ENCODE measurements around the gene PTPRN. TPM values are rescaled to one million over a fixed set of nuclear protein-coding genes. Genes with fewer than 3 reads are reported as not detected.

Gene PTPRN
- total and polyA plus RNA-seq, 8 donors = 6.3 to 220 (median 37.0) TPM

DNA sequence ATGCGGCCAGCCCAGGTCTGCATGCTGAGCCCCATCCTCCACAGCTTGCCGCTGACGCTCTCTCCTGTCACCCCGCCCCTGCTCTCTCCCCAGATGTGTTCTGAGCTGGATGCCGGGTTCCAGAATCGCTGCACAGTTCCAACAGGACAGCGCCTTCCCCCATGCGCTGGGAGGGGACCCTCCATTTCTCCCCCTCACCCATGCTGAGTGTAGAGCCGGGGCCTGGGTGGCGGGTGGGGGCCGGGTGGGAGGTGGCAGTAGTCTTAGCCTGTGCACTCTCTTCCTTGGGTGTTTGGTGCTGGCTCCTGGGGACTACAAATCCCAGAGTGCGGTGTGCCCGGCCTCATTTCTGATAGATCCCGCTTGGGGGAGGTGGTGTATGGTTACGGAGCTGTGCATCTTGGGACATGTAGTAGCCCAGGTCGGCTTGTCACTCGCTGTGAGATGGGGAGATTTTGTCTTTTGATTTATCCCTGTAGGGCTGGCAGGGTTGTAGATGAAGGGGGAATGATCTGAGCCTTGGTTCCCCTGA, 23.2 kb downstream of the PTPRN start:
- DNase-seq = no peak
- FAIRE-seq = no peak
- ATAC-seq = peak in 3 of 4 donors; percentile 35 to 50 (median 40)
- H3K36me3 ChIP-seq = peaks cover 0 to 34% (median 0%) of the 10 kb centered on the region in 3 donors
- H3K27me3 ChIP-seq = no peaks in the 10 kb centered on the region
- WGBS, 2 donors = 82 to 89% methylated on average over 17 of the region's 17 CpGs
- no peaks in the 10 kb centered on the region for H3K9me3 ChIP-seq
- intact Hi-C loops (cut with DNase I) = no loop called here
- no peaks in the 10 kb centered on the region for H3K4me1 ChIP-seq
- no peak overlapping the region for H3K27ac ChIP-seq
- H3K4me3 ChIP-seq = no peak overlapping the region
- TF ChIP-seq CTCF (IDR thresholded peaks at IDR 0.05) = no peak

GRCh38 chr2:219285373-219285735, 23.8 kb downstream of the PTPRN start:
- DNase-seq = no peak
- Histone ChIP-seq H3K9me3 (no peaks in the 10 kb centered on the region), H3K36me3 (peaks cover 0 to 34% (median 0%) of the 10 kb centered on the region in 3 donors), H3K4me3 (no peak overlapping the region), H3K27ac (no peak overlapping the region), H3K27me3 (no peaks in the 10 kb centered on the region), H3K4me1 (peaks cover 0 to 4% (median 0%) of the 10 kb centered on the region in 3 donors)
- no peak for FAIRE-seq
- 92 to 93% methylated on average over 12 of the region's 12 CpGs for WGBS, 2 donors
- no peak for TF ChIP-seq CTCF (IDR thresholded peaks at IDR 0.05)
- intact Hi-C loops (cut with DNase I) = no loop called here
- ATAC-seq = no peak

DNA sequence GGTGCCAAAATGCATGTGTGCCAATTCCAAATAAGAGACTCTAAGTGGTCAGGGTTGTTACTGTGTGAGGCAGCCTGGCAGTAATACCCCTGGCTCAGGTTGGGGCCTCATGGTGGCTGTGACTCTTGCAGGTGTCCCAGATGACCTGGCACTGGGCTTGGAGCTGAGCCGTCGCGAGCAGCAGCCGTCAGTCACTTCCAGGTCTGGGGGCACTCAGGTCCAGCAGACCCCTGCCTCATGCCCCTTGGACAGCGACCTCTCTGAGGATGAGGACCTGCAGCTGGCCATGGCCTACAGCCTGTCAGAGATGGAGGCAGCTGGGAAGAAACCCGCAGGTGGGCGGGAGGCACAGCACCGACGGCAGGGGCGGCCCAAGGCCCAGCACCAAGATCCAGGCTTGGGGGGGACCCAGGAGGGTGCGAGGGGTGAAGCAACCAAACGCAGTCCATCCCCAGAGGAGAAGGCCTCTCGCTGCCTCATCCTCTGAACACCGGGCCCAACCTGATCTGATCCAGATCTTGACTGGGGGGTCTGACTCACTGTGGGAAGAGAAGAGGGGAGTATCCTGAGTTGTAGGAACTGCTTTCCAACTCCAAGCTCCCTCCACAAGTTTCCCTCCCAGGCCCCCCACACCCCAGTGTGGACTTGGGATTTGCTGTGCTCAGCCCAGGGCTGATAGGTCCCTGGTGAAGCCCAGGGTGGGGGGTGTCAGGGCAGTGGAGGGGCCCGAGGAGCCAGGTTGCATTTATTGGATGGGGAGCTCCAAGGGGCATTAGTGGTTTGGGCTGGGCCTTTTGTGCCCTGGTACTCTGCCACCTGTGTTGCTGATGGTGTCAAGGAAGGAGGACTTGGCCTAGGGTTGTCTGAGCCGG, 24.5 kb downstream of the PTPRN start:
- ATAC-seq = no peak
- DNase-seq = no peak
- no peak for TF ChIP-seq CTCF (IDR thresholded peaks at IDR 0.05)
- FAIRE-seq = no peak
- Histone ChIP-seq H3K4me3 (no peak overlapping the region), H3K36me3 (peaks cover 0 to 34% (median 0%) of the 10 kb centered on the region in 3 donors), H3K9me3 (no peaks in the 10 kb centered on the region), H3K27ac (no peak overlapping the region), H3K4me1 (peaks cover 0 to 8% (median 0%) of the 10 kb centered on the region in 3 donors), H3K27me3 (no peaks in the 10 kb centered on the region)
- intact Hi-C loops (cut with DNase I) = no loop called here
- WGBS, 2 donors = 90 to 93% methylated on average over 16 of the region's 16 CpGs

DNA sequence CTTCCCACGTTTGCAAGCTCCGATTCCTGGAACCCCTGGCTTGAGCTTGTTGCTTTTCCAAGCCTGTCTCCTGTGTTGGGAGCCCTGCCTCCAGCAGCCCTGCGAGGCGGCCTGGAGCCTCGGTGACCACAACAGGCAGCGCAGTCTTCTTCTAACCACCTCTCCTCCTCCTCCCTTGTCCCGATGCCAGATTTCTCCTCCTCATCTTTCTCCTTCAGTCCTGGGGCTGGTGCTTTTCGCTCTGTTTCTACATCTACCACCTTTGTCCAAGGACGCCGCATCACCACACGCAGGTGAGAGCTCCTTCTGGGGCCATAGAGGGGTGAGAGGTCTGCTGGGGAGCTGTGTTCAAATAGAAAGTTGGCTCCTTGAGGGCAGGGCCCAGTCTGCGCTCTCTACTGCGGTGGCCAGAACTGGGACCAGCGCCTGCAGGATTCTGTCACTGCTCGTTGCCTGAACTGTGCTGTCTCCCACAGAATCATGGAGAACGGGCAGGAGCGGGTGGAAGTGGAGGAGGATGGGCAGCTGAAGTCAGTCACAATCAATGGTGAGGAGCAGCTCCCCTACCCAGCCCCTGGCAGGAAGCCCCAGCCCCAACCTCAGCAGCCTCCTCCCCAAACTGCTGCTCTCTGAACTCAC, 26.1 kb downstream of the PTPRN start:
- ATAC-seq (no peak), DNase-seq (no peak), FAIRE-seq (no peak)
- intact Hi-C loops (cut with DNase I) = no loop called here
- peaks cover 0 to 34% (median 0%) of the 10 kb centered on the region in 3 donors for H3K36me3 ChIP-seq
- H3K27me3 ChIP-seq = no peaks in the 10 kb centered on the region
- no peak for TF ChIP-seq CTCF (IDR thresholded peaks at IDR 0.05)
- peaks cover 7 to 16% (median 7%) of the 10 kb centered on the region in 3 donors for H3K4me1 ChIP-seq
- H3K9me3 ChIP-seq = no peaks in the 10 kb centered on the region
- 91% methylated on average over 17 of the region's 17 CpGs for WGBS, 2 donors
- no peak overlapping the region for H3K27ac ChIP-seq
- H3K4me3 ChIP-seq = no peak overlapping the region
